ENCODE data around the gene DHCR7.

DNA sequence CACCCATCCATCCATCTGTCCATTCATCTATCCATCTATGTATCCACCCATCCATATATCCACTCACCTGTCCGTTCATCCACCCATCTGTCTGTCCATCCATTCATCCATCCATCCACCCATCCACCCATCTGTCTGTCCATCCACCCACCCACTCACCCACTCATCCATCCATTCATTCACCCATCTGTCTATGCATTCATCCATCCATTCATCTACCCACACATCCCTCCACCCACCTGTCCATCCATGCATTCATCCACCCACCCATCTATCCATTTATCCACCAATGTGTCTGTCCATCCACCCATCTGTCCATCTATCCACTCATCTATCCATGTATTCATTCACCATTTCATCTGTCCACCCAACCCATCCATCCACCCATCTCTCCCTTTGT is 38.1 kb upstream of the DHCR7 start:
- TF ChIP-seq CTCF (IDR thresholded peaks at IDR 0.05), result no peak
- no peak for TF ChIP-seq EZH2phosphoT487 (IDR thresholded peaks at IDR 0.05)
- no peak for TF ChIP-seq EZH2 (IDR thresholded peaks at IDR 0.05)
